DND-41 (cell line): ENCODE data around the gene TNNI3K.

Source experiments
- CTCF ChIP-seq: IDR thresholded peaks from 2 replicates; pipeline ENCODE4 v1.5.1; 2012; ENCODE audit warnings: borderline replicate concordance, low read length, moderate library complexity, mild to moderate bottlenecking; ENCODE audit not compliant: poor library complexity, severe bottlenecking; ENCODE audit errors: extremely low read depth
- EZH2 ChIP-seq: IDR thresholded peaks from 3 replicates; pipeline ENCODE4 v1.6.1; 2012; ENCODE audit warnings: borderline replicate concordance, low read depth, mild to moderate bottlenecking, moderate library complexity, low read length, inconsistent platforms; ENCODE audit not compliant: severe bottlenecking

GRCh38 chr1:74396933-74397332, 161.7 kb downstream of the TNNI3K start:
- no peak for TF ChIP-seq CTCF
- TF ChIP-seq EZH2: no peak
